HG03139 (cell line): ENCODE measurements around the gene NMT2.
A peak's percentile ranks its signal among the peaks of the same experiment; 100 is the strongest.

Source experiments
- ATAC-seq: cut with Tn5 transposase; IDR thresholded peaks from one replicate; pipeline ENCODE4 v1.9.1; 2021; ENCODE audit not compliant: unreplicated experiment

The NMT2 gene

DNA sequence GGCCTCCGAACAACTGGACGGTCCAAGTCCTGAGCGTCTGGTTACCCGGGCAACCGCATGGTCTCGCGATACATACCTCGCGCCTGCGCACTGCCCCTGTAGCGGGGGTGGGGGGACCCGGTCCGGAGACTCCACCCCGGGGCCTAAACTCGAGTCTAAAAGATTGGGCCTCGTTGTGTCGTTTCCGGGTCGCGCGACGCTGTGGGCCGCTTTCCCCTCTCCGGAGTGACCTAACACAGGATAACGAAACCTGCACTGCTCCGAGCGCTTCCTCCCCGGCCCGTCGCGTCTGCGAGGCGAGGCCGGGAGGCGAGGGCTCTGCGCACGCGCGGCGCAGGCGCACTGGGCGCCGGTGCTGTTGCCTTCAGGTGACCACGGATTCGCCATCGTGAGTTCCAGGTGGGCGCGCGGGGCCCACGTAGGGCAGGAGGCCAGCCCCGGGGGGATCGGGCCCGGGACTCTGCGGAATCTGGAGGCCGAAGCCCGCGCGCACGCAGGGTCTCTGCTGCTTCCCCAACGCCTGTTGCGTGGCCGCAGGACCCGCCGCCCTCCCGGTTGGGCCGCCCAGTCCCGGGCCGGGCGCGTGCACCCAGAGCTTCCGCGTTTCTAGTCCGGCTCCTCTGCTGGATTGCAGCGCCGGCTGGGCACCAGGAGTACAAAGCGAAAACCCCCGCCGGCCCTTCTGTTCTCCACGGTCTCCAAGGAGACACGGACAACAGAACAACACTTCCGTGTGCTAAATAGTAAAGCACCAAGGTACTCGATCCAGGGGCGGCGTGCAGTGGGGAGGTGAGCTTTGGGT lies 71.3 kb downstream of the NMT2 start, which contains the start of gene RPP38:
Gene RPP38 (plus strand): TSS at position 345 of the 802 bp plus-strand sequence. CDS start 5,960 bp downstream, outside the sequence.
- ATAC-seq = peak; percentile 76

DNA sequence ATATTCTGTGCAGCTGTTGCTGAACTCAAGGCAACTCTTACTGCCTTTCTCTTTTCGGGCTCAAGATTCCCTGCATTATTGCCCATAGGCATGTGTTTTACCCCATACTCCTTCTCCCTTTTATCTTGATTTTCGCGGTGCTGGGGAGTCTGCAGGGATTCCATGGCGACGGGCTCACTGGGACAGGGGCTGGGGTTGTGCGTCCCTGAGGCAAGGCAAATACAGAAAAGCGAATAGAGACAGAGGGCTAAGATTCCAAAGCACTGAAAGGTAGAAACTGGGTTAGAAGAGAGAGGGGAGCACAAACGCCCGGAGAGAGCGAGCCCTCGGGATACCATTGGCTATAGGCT lies 71.9 kb downstream of the NMT2 start:
- no peak for ATAC-seq

DNA sequence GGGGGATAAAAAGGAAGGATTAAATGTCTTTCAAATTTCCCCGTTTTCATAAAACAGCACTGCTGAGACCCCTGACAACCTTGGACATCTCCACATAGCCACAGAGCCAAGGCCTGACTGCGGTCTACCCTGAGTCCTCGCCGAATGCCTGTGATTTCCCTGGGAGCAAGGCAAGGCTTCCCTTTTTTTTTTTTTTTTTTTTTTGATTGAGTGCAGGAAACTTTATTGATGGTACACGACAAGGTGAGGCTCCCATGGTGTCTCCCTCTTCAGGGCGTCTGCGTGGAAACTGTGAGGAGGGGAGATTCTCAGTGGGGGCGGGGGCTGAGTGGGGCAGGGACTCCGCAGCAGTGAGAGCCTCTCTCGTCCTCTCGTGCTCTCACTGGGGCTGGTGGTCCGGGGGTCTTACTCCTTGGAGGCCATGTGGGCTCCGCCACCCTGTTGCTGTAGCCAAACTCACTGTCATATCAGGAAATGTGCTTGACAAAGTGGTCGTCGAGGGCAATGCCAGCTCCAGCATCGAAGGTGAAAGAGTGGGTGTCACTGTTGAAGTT lies 75.6 kb downstream of the NMT2 start:
- no peak for ATAC-seq

DNA sequence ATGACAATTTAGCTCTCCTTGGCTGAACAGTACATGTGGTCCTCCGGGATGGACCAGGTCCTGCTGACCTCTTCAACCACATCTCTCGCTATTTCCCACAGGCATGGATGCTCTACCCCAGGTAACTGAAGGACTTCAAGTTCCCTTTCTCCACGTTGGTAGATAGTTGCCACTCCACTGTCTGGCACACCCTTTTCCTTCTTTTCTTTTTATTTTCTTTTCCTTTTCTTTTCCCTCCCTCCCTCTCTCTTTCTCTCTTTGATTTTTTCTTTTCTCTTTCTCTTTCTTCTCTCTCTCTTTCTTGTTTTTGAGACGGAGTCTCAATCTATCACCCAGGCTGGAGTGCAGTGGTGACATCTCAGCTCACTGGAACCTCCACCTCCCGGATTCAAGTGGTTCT lies 77.1 kb downstream of the NMT2 start:
- ATAC-seq = no peak

DNA sequence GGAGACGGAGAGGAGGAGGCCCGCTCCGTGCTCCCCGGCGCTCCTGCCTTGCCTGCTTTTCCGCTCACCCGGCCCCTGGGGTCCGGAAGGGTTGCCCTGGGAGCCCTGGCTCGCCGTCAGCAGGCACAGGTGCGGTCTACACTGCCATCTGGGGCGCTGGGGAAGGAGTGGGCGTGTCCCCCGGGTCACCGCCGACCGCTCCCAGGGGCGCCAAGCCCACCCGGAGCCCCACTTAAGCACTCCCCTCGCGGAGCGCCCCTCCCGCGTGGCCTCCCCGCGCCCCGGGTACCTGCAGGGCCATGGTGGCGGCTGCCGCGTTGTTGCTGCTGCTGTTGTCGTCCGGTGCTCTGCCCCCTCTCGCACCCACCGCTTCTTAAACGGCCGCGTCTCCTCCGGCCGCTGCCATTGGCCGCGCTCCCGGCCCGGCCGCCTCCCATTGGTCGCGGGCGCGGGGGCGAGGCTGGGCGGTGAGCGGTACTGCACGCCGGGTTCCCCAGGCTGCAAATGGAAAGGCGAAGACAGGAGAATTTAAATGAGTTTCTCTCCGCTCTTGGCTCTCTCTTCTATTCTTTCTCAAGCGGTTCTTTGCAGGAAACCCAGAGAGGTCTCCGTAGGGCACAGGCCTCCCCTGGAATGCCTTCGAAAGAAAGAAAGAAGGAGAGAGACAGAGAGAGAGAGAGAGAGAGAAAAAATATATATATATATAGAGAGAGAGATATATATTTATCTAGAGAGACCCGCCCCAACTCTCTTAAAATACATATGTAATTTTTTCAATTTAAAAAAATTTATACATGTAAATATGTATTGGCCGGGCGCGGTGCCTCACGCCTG lies 79.8 kb downstream of the NMT2 start, which contains the start of gene ACBD7:
Gene ACBD7 (minus strand): TSS at position 349 of the 834 bp plus-strand sequence. CDS start 48 bp downstream, at position 301.
- ATAC-seq = peak; percentile 97

DNA sequence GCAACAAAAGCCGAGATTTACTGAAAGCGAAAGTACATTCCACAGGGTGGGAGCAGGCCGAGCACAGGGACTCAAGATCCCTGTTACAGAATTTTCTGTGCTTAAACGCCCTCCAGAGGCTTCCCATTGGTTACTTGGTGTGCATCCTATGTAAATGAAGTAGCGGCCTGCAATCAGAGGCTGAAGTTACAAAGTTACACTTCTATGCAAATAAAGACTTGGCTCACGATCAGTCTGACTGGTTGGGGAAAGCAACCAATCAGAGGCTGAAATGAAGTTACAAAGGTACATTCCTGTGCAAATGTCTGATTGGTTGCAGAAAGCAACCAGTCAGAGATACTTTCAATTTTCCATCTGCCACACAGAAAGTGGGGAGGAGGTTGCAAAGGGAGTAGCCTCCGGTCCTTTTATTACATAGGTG lies 84.0 kb downstream of the NMT2 start:
- ATAC-seq = no peak

DNA sequence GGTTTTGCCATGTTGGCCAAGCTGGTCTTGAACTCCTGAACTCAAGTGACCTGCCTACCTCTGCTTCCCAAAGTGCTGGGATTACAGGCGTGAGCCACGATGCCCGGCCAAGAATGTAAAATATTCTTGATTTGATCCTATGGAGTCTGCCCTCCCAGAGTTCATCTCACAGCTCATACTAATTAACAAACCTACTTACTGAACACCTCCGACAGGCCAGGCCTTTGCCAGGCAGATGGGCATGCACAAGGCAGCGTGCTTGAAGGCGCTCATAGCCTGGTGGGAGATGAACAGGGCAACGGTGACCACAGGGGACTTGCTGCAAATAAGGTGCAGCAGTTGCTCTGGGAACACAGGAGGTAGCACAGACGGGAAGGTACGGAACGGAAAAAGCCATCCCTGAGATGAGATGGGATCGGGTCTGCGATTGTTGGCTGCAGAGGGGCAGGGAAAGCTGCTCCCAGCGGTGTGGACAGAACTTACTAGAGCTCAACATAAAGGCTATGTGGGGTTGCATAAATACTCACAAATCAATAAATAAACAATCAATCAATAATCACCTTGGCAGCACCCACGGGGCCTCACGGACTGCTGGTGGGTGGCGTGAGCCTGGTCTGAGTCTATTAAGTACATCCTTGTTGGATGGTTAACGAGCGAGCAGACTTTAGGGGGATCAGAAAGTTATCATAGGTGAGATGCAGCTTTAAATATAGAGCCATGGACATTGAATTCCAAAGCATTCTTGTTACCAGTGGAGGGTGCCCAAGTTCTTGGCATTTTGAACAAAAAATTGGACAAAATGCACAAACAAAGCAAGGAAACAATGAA lies 84.6 kb downstream of the NMT2 start:
- no peak for ATAC-seq

DNA sequence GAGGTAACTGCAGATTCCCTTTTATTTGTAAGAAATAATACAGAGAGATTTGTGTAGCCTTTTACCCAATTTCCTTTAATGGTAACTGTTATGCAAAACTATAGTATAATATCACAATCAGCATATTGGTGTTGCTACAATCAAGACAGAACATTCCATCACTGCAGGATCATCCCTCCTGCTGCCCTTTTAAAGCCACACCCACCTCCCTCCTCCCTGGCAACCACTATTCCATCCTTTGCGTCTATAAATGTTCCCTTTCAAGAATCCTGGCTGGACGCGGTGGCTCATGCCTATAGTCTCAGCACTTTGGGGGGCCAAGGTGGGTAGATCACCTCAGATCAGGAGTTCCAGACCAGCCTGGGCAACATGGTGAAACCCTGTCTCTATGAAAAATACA lies 93.1 kb downstream of the NMT2 start:
- ATAC-seq = no peak

DNA sequence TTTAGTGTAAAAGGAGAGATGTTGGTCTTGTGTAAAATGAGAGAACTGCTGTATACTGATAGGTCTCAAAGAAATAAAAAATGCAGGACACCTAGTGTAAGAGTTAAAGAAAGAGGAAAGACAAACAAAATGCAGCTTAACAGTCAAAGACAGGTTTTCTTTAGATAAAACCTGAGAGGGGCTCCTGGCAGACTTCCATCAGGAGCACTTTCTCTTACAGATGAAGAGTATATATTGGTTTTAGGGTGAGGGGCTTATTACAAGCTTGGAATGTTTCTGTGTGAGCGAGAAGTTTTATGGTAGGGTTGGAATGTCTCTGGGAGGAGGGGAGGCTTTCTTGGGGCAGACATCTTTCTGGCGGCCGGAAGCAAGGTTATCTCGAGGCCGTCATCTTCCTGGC lies 96.1 kb downstream of the NMT2 start:
- ATAC-seq = no peak

DNA sequence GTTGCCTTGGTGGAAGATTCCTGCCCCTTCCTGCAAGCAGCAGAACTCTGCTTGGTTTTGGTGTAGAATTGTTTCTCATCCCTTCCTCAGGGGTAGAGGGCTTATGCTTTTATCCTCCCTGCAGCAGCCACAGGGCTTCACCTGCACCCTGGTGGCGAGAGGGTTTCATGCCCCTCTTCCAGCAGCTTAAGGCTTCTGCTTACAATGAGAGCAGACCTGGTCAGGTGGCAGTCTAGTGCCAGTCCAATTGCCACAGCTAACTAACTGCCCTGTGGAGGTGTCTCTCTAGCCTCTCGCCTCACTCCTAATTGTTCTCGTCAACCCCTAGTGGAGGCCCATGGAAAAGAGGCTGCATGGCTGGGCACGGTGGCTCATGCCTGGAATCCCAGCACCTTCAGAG lies 99.3 kb downstream of the NMT2 start:
- ATAC-seq = no peak

DNA sequence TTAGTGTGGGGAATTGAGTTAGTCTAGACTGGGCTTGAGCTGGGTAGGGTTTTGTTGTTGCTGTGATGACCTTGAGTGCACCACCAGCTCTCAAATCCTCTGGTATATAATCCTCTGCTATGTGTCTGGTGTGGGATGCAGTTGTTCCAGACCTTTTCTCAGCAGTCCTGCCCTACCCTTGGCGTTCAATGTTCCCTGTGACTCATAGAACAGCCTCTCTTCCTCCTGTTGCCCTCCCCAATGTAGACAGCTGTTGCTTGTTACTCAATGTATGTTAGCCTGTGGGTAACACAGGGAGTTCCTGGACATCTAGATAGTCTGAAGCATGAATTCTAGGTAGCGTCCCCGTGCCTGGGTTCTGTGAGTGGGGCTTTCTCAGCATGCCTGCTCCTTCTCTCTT lies 99.7 kb downstream of the NMT2 start:
- ATAC-seq = no peak

DNA sequence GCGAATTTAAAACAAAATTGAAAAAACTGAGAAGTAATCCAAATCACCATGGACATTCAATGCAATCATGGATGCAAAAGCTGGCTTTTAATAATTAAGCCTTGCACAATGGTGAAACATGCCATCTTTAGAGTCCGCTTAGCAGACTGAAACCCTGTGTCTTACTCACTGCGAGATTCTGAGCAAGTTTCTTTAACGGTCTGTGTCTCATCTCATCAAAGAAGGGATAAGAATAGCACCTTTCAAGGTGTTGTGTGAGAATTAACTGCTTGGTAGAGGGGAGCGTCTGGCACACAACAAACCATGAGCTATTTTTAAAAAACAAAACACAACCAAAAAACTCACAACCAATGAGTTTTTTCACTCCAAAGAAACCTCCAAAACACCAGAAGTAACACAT lies 101.3 kb downstream of the NMT2 start:
- no peak for ATAC-seq

DNA sequence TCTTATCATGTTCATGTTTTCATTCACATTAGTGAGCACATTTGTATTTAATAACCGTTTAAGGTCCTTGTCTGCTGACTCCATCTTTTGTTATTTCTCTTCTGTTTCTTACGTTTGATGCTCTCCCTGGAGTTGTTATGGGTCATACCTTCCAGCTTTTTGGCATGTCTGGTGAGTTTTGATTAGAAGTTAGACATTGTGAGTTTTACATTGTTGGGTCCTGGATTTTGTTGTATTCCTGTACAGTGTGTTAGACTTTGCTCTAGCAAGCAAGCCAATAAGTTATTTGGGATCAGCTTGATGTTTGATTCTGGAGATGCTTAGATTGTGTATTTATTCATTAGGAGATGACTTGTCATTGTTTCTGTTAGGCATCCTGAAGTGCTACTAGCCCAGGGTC lies 107.9 kb downstream of the NMT2 start:
- no peak for ATAC-seq

DNA sequence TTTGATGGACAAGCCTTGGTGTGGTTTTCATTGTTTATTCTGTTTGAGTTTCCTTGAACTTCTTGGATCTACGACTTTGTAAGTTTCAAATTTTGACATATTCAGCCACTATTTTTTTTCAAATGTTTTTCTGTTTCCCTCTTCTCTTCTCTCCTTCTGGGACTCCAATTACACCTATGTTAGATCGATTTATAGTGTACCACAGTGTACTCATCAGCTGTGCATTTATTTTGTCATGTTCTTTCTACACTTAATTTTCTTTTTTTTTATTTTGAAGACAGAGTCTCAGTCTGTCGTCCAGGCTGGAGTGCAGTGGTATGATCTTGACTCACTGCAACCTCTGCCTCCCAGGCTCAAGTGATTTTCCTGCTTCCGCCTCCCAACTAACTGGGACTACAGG lies 108.6 kb downstream of the NMT2 start:
- no peak for ATAC-seq

DNA sequence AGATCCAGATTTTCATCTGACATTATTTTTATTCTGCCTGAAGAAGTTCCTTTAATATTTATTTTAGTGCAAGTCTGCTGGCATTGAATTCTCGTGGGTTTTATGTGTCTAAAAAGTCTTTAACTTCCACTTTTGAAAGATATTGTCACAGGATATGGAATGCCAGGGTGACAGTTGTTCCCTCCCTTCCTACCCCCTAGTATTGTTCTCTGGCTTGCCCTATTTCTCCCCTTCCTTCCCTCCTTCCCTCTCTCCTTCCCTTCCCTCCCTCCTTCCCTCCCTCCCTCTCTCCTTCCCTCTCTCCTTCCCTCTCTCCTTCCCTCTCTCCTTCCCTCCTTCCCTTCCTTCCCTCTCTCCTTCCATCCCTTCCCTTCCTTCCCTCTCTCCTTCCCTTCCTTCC lies 109.8 kb downstream of the NMT2 start:
- no peak for ATAC-seq
